Measurements from ENCODE around the gene PRKCA. TPM values are rescaled to one million over a fixed set of nuclear protein-coding genes. Genes with fewer than 3 reads are reported as not detected.

The PRKCA gene
- total and polyA plus RNA-seq, 2 of the 13 experiments (the other 11 are each of a cell fraction or from before 2014, with no cell fraction given), result 18.5 to 21.5 TPM

- TF ChIP-seq IRF2 (CRISPR knock-in tag; IDR thresholded peaks at IDR 0.05) (no peak), POLR2AphosphoS2 (IDR thresholded peaks at IDR 0.05; ENCODE audit: low read depth, low read length) (no peak), ZNF350 (CRISPR knock-in tag; IDR thresholded peaks at IDR 0.05; ENCODE audit: borderline replicate concordance, low read depth) (no peak), DPF2 (CRISPR knock-in tag; IDR thresholded peaks at IDR 0.05; ENCODE audit: borderline replicate concordance, low read depth) (no peak), MZF1 (CRISPR knock-in tag; IDR thresholded peaks at IDR 0.05; ENCODE audit: borderline replicate concordance) (no peak), TARDBP (CRISPR knock-in tag; IDR thresholded peaks at IDR 0.05) (no peak), FOXP4 (CRISPR knock-in tag; IDR thresholded peaks at IDR 0.05) (peak; percentile 27; the same call in 1 of the 2 replicates), SKIL (CRISPR knock-in tag; IDR thresholded peaks at IDR 0.05; ENCODE audit: borderline replicate concordance) (no peak), JUND (CRISPR knock-in tag; IDR thresholded peaks at IDR 0.05) (no peak), RFX3 (CRISPR knock-in tag; IDR thresholded peaks at IDR 0.05) (no peak)
Measured at GRCh38 chr17:66679631-66680517, 377.5 kb downstream of the PRKCA start (continued).

Measured in HepG2 (cell line).